KOPT-K1 (cell line): ENCODE data around the gene FGFBP3.

Source experiments
- H3K27ac ChIP-seq: fragments of 200-600 bp; sonication (generic); 2 replicates; pipeline ENCODE4 v1.5.1; 2016; ENCODE audit warnings: antibody characterized with exemption, mild to moderate bottlenecking, low read depth, low read length; ENCODE audit not compliant: poor library complexity, severe bottlenecking
- H3K36me3 ChIP-seq: fragments of 200-600 bp; sonication (generic); 2 replicates; pipeline ENCODE4 v1.5.1; 2017; ENCODE audit warnings: antibody characterized with exemption, mild to moderate bottlenecking, low read length, moderate library complexity; ENCODE audit not compliant: insufficient read depth
- H3K9me3 ChIP-seq: fragments of 200-600 bp; sonication (generic); 2 replicates; pipeline ENCODE4 v1.5.1; 2017; ENCODE audit warnings: antibody characterized with exemption, low read length, mild to moderate bottlenecking; ENCODE audit not compliant: insufficient read depth, poor library complexity, severe bottlenecking

The FGFBP3 gene

GRCh38 chr10:91885362-91886079 is 23.8 kb downstream of the FGFBP3 start:
- Histone ChIP-seq H3K9me3 (no peaks in the 10 kb centered on the region), H3K36me3 (no peaks in the 10 kb centered on the region), H3K27ac (no peak overlapping the region)

- Histone ChIP-seq H3K27ac (no peak overlapping the region), H3K36me3 (no peaks in the 10 kb centered on the region), H3K9me3 (no peaks in the 10 kb centered on the region)
Observed at GRCh38 chr10:91884536-91884935, 24.8 kb downstream of the FGFBP3 start.

GRCh38 chr10:91883549-91884444 is 25.5 kb downstream of the FGFBP3 start:
- no peak overlapping the region for H3K27ac ChIP-seq
- no peaks in the 10 kb centered on the region for H3K36me3 ChIP-seq
- H3K9me3 ChIP-seq = no peaks in the 10 kb centered on the region

GRCh38 chr10:91880310-91880709 is 29.0 kb downstream of the FGFBP3 start:
- no peaks in the 10 kb centered on the region for H3K9me3 ChIP-seq
- H3K27ac ChIP-seq = no peak overlapping the region
- no peaks in the 10 kb centered on the region for H3K36me3 ChIP-seq

DNA sequence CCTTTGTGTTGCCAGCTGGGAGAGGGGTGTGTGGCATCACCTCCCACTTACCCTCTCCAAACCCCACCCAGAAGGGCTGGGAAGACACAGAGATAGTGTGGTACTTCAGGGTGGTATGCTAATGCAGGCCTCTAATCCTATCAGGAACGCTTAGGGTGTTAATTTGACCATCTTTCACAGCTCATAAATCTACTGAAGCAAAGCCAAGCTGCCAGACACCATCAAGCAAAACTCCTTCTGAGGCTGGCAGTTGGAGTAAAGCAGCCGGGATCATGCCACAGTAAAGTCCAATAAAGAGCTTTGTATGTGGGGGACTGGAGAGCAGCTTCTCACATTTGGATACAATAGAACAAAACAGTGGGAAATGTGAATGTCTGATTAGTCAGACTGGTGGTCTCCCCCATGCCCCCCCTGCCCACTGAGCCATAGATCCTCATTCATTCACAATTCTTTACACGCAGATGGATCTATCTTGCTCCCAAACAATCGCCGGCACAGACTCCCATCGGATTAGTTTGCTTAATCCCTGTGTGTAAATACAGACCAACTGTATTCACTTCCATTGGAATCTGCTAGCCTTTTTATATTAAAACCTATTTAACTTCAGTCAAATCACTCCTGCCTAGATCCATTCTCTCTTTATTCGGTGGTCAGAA is 29.6 kb downstream of the FGFBP3 start:
- Histone ChIP-seq H3K27ac (no peak overlapping the region), H3K36me3 (no peaks in the 10 kb centered on the region), H3K9me3 (no peaks in the 10 kb centered on the region)

- Histone ChIP-seq H3K36me3 (no peaks in the 10 kb centered on the region), H3K27ac (no peak overlapping the region), H3K9me3 (no peaks in the 10 kb centered on the region)
Observed at GRCh38 chr10:91875779-91876178, 33.5 kb downstream of the FGFBP3 start.

GRCh38 chr10:91875156-91875555 is 34.1 kb downstream of the FGFBP3 start:
- no peaks in the 10 kb centered on the region for H3K36me3 ChIP-seq
- no peak overlapping the region for H3K27ac ChIP-seq
- no peaks in the 10 kb centered on the region for H3K9me3 ChIP-seq

DNA sequence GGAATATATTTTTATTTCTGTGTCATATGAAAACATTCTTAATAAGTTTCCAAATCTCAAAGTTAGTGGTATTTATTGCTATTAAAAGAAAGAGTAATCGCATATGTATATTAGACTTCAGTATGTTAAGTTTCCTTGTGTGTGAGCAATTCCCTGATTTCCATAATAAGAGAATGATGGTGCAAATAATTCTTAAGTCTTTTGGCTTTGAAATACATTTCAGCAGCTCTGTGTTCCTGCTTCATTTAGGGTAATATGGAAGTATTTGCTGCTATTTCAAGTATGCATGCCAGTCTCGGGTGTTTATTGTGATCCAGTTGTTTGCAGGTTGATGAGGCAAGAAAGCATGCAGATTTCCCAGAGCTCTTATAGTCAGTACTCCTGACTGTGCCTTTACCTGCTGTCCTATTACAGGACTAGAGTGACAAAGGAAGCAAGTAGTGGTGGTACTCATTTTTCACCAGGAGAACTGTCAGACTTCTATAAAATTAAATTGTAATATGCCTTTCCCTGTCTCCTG is 43.7 kb downstream of the FGFBP3 start:
- Histone ChIP-seq H3K36me3 (peaks cover 54% of the 10 kb centered on the region), H3K9me3 (no peaks in the 10 kb centered on the region), H3K27ac (no peak overlapping the region)

DNA sequence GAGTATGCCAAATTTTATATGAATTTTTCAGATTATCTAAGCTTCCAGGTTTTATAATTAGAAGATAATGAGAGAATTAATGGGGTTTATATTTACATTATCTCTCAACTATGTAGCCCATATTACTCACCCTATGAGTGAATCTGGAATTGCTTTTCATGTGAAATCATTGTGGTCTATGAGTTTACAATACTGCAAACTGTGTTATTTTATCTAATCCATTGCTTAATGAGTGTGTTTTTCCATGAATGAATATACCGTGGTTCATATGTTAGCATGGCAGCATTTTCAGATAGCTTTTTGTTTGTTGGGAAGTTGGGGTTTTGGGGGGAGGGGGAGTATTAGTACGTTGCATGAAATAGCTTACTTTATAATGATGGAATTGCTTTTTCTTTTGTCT is 44.5 kb downstream of the FGFBP3 start:
- Histone ChIP-seq H3K27ac (no peak overlapping the region), H3K36me3 (peaks cover 63% of the 10 kb centered on the region), H3K9me3 (no peaks in the 10 kb centered on the region)

DNA sequence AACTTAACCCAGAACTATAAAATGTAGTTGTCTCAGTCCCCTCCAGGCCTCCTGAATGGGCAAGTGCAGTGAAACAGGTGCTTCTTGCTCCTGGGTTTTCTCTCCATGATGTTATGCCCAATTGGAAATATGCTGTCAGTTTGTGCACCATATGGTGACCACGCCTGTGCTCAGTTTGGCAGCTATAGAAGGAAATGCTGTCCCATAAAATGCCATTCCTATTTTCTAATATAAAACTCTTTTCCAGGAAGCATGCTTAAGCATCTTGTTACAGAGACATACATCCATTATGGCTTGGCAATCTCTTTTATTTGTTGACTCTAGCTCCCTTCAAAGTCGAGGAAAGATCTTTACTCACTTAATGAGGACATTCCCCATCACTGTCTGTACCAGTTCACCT is 45.2 kb downstream of the FGFBP3 start:
- no peak overlapping the region for H3K27ac ChIP-seq

DNA sequence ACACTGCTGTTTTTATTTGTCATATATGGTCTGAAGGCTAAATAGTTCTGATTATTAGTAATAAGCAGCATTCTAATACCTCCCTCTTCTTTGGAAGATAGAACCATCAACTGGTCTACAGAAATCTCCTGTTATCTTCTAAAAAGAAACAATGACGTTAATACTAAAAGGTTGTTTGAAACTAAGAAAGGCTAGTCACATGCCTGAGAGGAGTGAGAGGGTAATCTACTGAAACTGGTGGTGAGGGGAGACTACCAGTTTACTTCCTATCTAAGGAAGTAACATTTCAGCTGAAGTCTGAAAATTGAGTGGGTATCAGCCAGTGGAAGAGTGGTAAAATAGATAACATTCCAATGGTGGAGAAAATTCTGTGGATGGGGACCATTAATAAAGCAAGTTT is 48.4 kb downstream of the FGFBP3 start:
- no peaks in the 10 kb centered on the region for H3K9me3 ChIP-seq
- peaks cover 99% of the 10 kb centered on the region for H3K36me3 ChIP-seq
- no peak overlapping the region for H3K27ac ChIP-seq

More for the DNA sequence above, 45.2 kb downstream of the FGFBP3 start:
- Histone ChIP-seq H3K9me3 (no peaks in the 10 kb centered on the region), H3K36me3 (peaks cover 69% of the 10 kb centered on the region)

DNA sequence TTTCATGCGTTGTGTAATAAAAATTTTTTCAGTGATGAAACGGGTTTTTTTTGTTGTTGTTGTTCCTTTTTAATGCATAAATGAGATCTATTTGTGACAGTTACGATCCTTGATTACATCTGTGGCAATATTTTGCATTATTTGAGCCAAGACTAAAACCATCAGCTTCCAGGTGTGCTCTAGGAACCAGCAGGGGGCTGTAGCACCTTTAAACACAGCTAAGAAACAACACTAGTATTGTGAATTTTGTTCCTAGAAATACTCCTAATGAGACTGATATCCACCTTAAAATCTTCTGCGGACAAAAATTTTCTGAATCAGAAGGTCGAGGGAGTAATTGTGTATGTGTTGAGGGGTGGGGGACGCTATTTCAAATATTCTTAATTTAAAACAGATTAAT is 52.6 kb downstream of the FGFBP3 start:
- Histone ChIP-seq H3K36me3 (peaks cover 98% of the 10 kb centered on the region), H3K27ac (no peak overlapping the region), H3K9me3 (no peaks in the 10 kb centered on the region)
